NCI-H128 (cell line): ENCODE measurements around the gene DHRS11.

ENCODE experiments used
- DNase-seq: peaks from one replicate; lab custom pipeline; 2025; ENCODE audit not compliant: unreplicated experiment; lab: John Stamatoyannopoulos, UW

The DHRS11 gene

DNA sequence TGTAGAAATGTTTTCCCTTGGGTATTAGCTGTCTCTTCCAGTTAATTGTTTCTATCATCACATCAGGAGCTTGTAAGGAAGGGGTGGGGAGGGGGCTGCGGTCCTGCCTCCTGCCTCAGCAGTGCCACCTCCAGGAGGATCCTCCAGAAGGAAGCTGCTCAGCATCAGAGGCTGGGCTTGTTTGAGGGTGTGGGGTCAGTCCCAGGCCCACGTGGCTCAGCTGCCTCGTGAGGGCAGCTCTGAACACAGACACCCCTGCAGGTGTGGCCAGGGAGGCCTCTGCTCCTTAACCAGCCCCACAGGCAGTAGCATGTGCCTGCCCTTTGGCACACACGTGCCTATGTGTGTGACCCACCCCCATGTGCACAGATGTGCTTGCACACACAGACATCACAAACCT, 56.0 kb downstream of the DHRS11 start:
- no peak for DNase-seq

DNA sequence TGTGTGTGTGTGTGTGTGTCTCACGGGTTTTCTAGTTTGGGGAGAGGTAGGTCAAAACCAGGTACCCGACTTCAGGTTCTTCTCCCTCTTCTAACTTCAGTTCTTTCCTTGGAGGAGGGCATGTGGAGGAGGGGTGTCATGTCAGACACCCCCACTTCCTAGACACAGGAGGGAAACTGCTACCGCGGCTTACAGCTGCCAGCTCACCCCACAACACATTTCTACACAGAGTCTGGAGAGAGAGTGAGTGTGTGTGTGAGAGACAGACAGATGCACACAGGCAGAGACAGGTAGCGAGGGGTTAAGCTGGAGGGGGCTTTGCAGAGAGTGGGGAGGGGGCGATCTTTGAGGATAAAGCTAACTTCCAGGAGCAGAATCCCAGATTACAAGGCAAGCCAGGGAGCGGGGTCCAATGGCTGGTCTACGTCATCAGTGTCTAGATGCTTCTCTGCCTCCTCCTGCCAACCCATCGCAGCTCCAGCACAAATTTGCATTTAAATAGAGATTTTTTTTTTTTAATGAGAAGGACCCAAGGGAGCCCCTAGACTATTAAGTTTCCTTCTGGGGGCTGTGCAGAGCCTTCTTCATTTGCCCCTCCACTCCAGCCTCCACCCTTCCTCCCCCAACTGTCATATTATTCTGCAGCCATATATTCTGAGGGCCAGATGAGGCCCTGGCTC, 58.6 kb downstream of the DHRS11 start:
- DNase-seq, result no peak
